ENCODE measurements around the gene GADD45B. TPM values are rescaled to one million over a fixed set of nuclear protein-coding genes. Genes with fewer than 3 reads are reported as not detected.

Gene GADD45B
- polyA plus RNA-seq, 1 donor from 2014 or later: not detected

DNA sequence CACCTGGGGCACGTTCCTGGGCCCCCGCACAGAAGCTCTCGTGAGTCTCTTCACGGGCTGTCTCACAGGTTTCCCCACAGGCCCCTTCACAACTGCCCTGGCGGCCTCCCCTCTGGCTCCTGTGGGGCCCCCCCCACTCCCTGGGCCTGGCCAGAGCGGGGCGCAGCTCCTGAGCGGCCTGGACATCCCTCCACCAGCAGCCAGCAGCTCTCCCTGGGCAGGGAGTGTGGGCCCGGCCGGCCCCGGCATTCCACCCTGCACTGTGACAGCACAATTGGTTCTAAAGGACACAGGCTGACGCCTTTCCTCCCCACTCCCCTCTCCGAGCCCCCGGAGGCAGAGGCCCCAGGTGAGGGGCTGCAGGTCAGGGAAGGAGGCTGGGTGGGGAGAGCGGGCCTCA lies 39.0 kb upstream of the GADD45B start:
- no peaks in the 10 kb centered on the region for H3K79me2 ChIP-seq (replicated peaks; ENCODE audit: insufficient read depth, low read length)
- H4K20me1 ChIP-seq (ENCODE audit: insufficient read depth): no peaks in the 10 kb centered on the region
- no peaks in the 10 kb centered on the region for H3F3A ChIP-seq (ENCODE audit: insufficient read depth, low read length, poor library complexity, severe bottlenecking)
- peaks cover 7% of the 10 kb centered on the region for H3K36me3 ChIP-seq (ENCODE audit: insufficient read depth, low read length)
- H3K9me3 ChIP-seq (ENCODE audit: low read length): no peaks in the 10 kb centered on the region
- no peak overlapping the region for H3K9ac ChIP-seq (ENCODE audit: low read length)
- no peak overlapping the region for H3K4me3 ChIP-seq (ENCODE audit: low read length)
- H3K9me2 ChIP-seq (ENCODE audit: insufficient read depth, low read length): no peaks in the 10 kb centered on the region
- H3K27me3 ChIP-seq (ENCODE audit: insufficient read depth, low read depth, low read length): no peaks in the 10 kb centered on the region
- H3K27ac ChIP-seq (ENCODE audit: low read length): no peak overlapping the region
- no peak overlapping the region for H3K4me2 ChIP-seq (ENCODE audit: low read length)
- H2AFZ ChIP-seq (ENCODE audit: low read depth, low read length): no peak overlapping the region
- TF ChIP-seq, protein P1, sequence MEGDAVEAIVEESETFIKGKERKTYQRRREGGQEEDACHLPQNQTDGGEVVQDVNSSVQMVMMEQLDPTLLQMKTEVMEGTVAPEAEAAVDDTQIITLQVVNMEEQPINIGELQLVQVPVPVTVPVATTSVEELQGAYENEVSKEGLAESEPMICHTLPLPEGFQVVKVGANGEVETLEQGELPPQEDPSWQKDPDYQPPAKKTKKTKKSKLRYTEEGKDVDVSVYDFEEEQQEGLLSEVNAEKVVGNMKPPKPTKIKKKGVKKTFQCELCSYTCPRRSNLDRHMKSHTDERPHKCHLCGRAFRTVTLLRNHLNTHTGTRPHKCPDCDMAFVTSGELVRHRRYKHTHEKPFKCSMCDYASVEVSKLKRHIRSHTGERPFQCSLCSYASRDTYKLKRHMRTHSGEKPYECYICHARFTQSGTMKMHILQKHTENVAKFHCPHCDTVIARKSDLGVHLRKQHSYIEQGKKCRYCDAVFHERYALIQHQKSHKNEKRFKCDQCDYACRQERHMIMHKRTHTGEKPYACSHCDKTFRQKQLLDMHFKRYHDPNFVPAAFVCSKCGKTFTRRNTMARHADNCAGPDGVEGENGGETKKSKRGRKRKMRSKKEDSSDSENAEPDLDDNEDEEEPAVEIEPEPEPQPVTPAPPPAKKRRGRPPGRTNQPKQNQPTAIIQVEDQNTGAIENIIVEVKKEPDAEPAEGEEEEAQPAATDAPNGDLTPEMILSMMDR (IDR thresholded peaks at IDR 0.05; ENCODE audit: poor library complexity, severe bottlenecking): no peak
- TF ChIP-seq POLR2AphosphoS5 (IDR thresholded peaks at IDR 0.05) (no peak), TAF1 (IDR thresholded peaks at IDR 0.05; ENCODE audit: low read depth) (no peak), RAD21 (conservative IDR thresholded peaks at IDR 0.05) (no peak), EZH2 (IDR thresholded peaks at IDR 0.05; ENCODE audit: borderline replicate concordance, insufficient read depth, low read length, poor library complexity, severe bottlenecking) (no peak), SMC3 (conservative IDR thresholded peaks at IDR 0.05; ENCODE audit: poor library complexity) (no peak), MXI1 (conservative IDR thresholded peaks at IDR 0.05; ENCODE audit: poor library complexity, severe bottlenecking) (no peak), EP300 (conservative IDR thresholded peaks at IDR 0.05; ENCODE audit: poor library complexity, severe bottlenecking) (no peak)
- TF ChIP-seq, protein P2, sequence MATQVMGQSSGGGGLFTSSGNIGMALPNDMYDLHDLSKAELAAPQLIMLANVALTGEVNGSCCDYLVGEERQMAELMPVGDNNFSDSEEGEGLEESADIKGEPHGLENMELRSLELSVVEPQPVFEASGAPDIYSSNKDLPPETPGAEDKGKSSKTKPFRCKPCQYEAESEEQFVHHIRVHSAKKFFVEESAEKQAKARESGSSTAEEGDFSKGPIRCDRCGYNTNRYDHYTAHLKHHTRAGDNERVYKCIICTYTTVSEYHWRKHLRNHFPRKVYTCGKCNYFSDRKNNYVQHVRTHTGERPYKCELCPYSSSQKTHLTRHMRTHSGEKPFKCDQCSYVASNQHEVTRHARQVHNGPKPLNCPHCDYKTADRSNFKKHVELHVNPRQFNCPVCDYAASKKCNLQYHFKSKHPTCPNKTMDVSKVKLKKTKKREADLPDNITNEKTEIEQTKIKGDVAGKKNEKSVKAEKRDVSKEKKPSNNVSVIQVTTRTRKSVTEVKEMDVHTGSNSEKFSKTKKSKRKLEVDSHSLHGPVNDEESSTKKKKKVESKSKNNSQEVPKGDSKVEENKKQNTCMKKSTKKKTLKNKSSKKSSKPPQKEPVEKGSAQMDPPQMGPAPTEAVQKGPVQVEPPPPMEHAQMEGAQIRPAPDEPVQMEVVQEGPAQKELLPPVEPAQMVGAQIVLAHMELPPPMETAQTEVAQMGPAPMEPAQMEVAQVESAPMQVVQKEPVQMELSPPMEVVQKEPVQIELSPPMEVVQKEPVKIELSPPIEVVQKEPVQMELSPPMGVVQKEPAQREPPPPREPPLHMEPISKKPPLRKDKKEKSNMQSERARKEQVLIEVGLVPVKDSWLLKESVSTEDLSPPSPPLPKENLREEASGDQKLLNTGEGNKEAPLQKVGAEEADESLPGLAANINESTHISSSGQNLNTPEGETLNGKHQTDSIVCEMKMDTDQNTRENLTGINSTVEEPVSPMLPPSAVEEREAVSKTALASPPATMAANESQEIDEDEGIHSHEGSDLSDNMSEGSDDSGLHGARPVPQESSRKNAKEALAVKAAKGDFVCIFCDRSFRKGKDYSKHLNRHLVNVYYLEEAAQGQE (IDR thresholded peaks at IDR 0.05; ENCODE audit: borderline replicate concordance): no peak

DNA sequence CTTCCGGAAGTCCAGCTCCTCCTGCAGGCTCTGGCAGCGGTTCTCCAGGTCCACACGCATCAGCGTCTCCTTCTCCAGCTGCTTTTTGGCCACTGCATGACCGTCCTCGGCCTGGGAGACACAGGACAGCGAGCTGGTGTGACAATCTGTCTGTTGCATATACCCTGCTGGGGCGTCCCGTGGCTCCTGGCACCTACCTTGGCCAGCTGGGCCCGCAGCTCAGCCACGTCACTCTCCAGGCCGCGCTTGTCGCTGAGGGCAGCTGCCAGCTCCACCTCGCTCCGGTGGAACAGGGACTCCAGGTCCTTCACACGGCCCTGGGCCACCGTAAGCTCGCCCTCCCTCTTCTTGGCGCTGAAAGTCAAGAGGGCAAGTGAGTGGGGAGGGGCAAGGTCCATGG lies 37.7 kb upstream of the GADD45B start:
- H3K9ac ChIP-seq (ENCODE audit: low read length): no peak overlapping the region
- H3K9me3 ChIP-seq (ENCODE audit: low read length): no peaks in the 10 kb centered on the region
- H3K27ac ChIP-seq (ENCODE audit: low read length): no peak overlapping the region
- H2AFZ ChIP-seq (ENCODE audit: low read depth, low read length): no peak overlapping the region
- no peaks in the 10 kb centered on the region for H4K20me1 ChIP-seq (ENCODE audit: insufficient read depth)
- no peaks in the 10 kb centered on the region for H3K27me3 ChIP-seq (ENCODE audit: insufficient read depth, low read depth, low read length)
- peaks cover 7% of the 10 kb centered on the region for H3K36me3 ChIP-seq (ENCODE audit: insufficient read depth, low read length)
- H3F3A ChIP-seq (ENCODE audit: insufficient read depth, low read length, poor library complexity, severe bottlenecking): no peaks in the 10 kb centered on the region
- no peak overlapping the region for H3K4me2 ChIP-seq (ENCODE audit: low read length)
- TF ChIP-seq TAF1 (IDR thresholded peaks at IDR 0.05; ENCODE audit: low read depth): no peak
- no peak for TF ChIP-seq MXI1 (conservative IDR thresholded peaks at IDR 0.05; ENCODE audit: poor library complexity, severe bottlenecking)
- TF ChIP-seq EP300 (conservative IDR thresholded peaks at IDR 0.05; ENCODE audit: poor library complexity, severe bottlenecking): no peak
- TF ChIP-seq RAD21 (conservative IDR thresholded peaks at IDR 0.05): no peak
- TF ChIP-seq SMC3 (conservative IDR thresholded peaks at IDR 0.05; ENCODE audit: poor library complexity): no peak
- H3K9me2 ChIP-seq (ENCODE audit: insufficient read depth, low read length): no peaks in the 10 kb centered on the region
- no peak overlapping the region for H3K4me3 ChIP-seq (ENCODE audit: low read length)
- no peaks in the 10 kb centered on the region for H3K79me2 ChIP-seq (replicated peaks; ENCODE audit: insufficient read depth, low read length)

Data from neural cell (in vitro differentiated cells).